SW480 (cell line): ENCODE data around the gene CHRM2.

Source experiments
- DNase-seq: peaks from one replicate; pipeline ENCODE4 v3.0.0-alpha.2; 2016; ENCODE audit warnings: low spot score

Gene CHRM2

DNA sequence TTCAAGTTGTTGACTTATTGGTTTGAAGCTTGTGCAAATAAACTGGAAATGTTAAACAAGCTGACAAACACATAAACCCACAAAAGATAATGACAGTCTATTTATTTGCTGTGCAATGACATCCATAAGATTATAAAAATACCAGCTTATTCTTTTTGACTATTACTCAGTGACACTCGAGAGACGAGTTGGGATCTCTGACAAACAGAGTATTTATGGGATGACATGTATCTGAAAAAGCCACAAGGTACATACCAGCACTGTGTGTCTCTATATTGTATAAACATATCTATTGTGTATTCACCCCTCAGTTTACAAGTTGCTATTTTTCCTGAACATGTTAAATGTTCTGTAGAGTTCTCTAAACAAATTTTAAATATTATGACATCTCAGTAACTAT lies 88.9 kb downstream of the CHRM2 start:
- DNase-seq = no peak

DNA sequence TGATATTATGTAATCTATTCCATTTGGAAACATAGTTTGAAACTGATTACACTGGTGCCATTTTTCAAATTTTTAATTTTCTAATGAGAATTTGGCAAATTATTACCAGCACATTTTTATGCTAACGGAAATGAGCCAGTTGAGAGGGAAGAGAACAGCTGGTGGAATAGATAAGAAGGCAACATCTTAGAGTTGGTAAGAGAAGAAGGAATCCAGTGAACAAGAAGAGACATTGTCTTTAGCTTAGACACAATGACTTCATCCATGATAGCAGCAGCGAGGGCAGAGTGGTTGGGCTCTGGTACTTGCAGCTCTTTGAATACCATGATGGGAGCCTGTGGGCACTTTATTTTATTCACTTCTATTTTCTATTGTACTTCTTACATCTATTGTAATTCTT lies 89.6 kb downstream of the CHRM2 start:
- DNase-seq = no peak

DNA sequence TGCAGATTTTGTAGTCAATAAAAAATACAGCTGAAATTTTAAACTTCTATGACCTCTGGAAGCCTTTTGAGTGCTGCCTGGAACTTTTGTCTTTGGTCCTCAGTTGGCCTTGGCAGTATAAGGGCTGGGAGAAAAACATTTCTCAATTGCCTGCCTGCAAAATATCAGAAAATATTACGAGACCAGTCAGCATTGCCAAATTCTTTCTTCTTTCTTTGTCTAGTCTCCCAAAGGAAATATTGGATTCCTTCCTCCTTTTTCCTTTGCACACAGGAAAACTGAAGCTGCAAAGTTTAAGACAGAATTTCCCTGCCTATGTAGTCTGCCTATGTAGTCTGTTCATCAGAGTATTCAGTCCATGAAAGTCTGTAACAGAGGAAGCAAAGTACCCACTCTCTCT lies 95.9 kb downstream of the CHRM2 start:
- DNase-seq = no peak

DNA sequence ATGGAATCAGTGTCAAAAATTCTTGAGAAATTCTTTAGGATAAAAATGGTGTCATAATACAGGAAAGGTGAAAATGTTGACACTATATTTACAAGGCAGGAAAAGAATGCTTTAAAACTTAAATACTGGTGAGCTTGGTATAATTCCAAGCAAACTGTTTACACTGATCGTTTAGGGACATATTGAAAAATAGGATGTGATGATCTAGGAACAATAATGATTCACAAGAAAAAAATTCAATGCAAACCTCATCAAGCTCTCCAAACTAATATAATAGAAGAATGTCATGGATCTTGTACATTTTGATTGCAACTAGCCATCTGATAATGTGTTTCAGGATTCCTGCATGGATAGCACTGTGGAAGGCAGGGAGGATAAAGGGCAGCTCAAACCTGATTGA lies 98.4 kb downstream of the CHRM2 start:
- DNase-seq = no peak

DNA sequence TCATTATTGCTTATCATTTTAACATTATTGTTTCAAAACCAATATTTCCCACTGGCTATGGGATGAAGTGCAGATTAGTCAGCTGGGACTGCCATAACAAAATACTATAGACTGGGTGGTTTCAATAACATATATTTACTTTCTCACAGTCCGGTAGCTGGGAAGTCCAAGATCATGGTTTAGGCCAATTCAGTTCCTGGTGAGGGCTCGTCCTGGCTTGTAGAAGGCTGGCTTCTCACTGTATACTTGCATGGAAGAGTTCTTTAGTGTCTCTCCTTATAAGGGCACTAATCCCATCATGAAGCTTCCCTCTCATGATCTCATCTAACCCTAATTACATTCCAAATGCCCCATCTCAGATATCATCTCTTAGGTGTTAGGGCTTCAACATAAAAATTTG lies 101.3 kb downstream of the CHRM2 start:
- no peak for DNase-seq

DNA sequence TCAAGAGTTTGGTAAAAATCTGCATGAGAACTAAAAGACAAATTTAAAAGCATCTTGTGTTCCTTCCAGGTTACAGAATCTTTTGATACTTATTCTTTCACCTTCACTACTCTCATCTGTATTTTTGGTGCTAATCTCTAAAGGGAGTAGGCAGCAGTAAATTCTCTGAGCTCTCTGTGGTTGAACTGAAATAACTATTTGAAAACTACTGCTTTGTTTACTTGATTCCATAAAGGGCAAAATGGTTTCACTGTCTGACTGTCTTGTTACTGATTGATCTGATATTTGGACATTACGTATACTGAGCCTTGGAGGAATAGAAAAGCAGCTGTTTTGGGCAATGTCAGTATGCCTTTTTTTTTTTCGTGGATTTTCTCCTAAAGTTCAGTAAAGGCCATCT lies 103.3 kb downstream of the CHRM2 start:
- DNase-seq = no peak

DNA sequence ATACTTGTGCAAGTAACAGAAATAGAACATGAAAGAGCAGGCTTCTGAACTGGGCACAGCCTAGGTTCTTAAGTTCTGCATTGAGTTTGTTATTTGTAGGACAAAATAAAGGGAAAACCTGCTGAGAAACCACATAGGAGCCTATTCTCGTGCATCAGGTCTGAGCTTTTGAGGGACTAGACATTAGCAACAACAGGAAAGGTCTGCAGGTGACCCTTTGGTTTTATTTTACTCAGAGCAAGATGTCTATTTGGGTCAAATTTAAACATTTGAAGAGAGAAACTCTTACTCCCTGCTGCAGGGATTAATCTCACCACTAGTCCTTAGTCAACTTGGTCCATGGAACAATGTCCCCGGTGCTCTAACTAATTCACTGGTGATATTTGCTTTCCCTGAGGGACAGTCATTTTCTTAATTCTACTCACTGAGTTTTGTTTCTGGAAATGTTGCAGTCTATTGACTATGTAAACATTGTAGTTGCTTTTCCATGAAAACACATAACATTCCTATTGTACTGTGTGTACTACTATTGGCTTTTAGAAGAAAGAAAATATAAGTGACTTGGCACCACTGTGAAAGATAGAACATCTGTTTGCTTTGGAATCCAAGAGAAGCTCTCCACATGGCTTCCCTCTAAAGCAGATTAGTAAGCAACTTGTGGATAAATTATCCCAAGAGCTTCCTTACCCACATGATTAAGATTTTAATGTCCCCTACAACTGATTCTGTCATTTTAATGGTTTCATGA lies 108.2 kb downstream of the CHRM2 start:
- no peak for DNase-seq

DNA sequence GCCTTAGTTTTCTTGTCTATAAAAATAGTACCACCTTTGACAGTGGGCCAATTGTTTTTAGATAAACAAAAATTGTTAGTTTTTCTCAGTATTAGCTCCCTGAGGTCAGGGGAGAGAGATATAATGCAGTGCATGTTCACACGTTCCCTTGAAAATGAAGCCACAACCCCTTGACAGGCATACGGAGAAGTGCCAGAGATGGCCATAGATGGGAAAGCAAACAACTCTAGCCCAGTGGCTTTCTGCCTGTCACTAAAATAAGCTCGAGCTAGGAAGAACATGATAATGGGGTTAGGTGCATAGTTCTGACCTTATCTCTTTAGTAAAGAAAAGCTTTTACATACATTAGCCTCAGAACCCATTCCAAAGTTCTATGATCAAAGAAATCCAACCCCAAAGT lies 124.9 kb downstream of the CHRM2 start:
- no peak for DNase-seq

DNA sequence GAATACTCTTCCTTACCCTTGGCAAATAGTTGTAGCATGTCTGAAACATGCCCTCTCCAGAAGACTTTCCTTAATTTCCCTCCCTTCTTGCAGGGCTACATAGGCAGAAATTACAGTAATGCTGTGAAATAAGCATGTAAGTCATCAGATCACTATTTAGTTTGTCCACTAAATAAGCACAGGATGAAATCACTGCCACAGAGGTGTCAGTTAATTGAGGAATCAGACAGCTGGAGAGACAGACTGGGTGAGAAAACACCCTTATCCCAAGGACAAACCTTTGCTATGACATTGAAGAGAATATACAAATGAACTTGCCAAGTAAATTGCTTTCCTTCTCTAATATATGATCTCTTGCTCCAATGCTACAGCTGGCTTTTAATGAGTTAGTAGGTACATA lies 129.3 kb downstream of the CHRM2 start:
- no peak for DNase-seq

DNA sequence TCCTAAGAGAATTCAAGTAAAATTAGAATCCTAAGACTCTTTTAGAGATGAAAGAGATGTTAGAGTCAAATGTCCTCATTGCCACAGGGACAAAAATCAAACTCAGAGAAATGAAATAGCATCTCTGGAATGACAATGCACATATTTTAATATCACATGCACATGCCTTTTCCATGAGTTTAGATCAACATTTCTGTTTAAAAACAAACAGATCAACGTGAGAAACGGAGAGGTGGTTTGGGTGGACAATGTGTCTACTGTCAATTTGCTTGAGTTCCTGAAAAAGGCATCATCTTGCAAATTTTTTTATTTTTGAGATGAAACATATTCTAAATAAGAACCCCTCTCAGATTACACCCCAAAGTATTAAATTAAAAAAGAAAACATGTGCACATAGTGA lies 130.0 kb downstream of the CHRM2 start:
- no peak for DNase-seq

DNA sequence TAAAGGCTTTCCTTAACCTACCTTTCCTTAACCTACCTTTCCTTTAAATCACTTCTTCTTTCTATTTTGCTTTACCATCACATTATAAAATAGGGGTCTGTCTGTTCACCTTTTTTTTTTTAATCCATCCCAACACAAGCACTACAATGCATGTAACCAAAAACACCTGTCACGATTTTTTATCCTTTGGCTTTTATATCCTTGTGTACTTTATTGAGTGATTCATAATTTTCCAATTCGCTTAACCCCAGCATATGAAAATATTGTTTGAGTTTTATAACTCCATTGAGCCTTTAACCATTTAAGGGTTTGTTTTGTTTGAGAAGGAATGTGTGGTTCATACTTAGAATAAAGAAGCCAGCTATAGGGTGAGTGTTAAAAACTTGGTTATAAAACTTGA lies 132.2 kb downstream of the CHRM2 start:
- DNase-seq = no peak

DNA sequence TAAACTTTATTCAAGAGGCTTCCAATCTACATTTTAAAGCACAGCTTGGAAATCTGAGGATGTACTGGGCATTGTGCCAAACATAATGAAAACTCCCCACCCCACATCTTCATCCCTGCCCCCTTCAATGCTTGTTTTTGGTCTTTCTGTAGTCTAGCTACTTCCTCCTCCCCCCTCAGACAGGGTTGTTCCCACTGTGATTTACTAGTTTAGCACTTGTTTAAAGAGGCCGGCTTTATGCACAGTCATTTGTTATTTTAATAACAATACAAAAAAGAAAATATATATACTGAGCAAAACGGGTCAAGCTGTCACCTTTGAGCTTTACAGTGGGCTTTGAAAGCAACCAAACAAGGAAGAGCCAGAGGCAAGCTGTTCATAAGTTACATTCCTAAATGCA lies 132.6 kb downstream of the CHRM2 start:
- DNase-seq = no peak

DNA sequence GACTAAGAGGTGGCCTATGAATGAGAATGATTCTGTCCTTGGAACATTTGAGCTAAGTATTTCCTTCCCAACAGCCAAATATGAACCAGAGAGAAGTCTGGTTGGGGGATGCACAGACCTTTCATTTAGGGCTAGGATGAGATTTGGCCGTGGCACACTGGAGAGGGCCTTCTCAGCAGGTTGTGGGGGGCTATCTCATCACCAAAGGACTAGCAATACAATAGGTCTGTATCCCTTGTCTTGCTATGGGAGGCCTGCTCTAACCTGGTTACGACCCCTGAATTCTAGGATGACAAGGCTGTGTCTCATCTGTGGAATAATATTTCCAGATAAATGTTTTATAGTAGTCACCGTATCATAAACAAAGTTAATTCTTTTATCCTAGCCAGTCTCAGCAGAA lies 133.0 kb downstream of the CHRM2 start:
- no peak for DNase-seq

DNA sequence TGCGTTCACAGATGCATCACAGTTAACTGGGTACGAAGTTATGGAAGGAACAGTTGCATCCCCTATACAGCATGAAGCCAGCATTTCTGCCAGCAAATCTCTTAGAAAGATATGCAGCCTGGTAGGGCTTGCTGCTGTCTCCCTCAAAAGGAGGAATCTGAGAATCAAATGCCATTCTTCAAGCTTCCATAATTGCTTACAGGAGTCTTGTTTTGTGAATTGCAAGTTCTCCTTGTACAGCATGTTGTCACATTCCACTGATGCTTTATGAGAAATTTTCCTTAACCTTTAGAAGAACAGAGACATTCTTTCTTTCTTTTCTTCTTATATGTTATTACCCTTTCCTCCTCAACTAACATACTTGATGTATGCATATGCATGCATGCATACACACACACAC lies 134.6 kb downstream of the CHRM2 start:
- DNase-seq = no peak

DNA sequence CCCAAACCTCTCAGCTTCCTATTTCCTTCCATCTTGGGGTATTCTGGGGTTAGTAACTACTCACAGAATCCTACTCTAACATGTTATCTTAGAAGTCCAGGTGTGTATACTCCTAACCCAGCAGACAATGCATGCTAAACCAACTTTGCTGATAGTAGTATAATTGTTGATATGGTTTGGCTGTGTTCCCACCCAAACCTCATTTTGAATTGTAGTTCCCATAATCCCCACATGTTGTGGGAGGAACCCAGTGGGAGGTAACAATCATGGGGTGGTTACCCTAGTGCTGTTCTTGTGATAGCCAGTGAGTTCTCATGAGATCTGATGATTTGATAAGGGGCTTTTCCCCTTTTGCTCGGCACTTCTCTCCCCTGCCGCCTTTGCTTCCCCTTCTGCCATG lies 135.1 kb downstream of the CHRM2 start:
- DNase-seq = no peak

DNA sequence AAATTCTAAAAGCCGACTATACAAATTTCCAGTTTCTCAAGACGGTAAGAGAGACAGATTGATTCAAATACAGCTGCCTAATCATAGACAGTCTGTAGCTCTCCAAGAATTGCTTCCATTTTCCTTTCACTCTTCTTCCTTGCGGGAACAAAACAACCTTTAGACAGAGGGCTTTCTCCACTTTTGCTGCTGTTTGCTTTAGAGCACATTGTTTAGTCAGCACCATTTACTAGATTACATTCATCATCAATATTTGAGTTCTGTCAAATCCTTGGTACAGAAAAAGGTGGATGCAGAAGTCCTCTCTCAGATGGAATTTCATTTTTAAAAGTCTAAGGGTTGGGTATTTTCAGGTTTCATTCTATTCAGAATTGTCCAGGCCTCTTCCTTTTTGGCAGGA lies 137.4 kb downstream of the CHRM2 start:
- no peak for DNase-seq

DNA sequence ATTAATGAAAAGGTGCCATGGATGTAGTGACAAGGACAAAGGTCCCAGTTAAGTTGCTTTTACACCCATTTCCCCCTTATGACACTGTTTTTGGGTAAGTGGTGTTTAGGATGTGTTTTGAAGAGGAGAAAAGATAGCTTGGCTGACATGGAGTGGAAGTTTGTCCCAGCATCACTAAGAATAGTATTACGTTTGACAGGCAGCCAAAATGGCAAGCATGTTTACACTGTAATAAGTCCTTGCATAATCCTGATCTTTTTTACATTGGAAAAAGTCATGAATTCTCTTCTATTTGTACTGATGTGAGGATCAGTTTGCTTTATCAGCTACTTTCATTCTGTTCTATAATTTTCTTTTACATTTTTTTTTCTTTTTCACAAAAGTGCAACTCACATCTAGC lies 137.8 kb downstream of the CHRM2 start:
- no peak for DNase-seq

DNA sequence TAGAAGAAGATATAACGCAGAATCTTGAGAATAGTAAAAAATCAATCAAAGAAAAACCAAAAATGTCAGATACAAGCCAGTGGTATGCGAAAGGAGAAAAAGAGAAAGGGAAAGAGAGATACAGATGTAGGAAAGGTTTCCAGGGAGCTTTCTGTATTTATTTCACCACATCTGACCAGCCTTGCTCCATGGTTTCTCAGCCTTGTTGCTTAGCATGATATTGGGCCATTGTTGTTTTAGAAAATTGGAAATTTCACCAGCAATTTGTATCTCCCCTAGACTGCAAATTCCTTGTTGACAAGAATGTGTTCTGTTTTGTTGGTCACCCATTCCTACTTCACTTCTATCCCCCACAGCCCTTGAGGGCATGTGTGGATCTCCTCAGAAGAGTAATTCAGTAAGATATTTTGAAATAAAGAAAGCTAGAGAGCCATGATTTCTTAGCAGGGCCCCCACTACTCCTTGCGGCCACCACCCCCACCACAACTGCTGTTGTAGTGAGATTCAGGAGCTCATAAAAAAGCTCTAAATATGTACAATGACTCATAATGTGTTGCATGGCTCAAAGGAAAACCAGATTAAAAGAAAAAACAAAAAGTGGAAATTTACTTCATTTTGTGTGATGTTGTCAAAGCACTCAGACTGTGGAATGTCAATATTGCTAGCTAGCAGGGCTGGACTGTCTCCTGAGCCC lies 138.7 kb downstream of the CHRM2 start:
- no peak for DNase-seq

DNA sequence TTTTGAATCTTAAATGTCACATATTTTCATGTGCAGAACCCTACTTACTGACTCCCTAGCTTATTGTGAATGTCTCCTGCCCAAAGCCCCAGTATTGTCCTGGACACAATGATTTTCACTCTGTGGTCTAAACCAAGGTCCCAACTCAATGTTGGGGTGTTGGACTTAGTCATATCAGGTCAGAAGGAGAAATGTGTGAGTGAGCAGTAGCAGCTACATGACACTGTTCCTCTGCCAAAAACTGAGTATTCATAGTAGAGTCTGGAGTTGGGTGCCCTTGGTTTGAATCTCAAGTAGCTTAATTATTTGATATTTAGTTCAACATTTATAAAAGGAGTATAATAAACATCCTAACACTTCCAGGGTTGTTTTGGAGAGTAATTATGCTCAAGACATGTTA lies 141.0 kb downstream of the CHRM2 start:
- DNase-seq = no peak

DNA sequence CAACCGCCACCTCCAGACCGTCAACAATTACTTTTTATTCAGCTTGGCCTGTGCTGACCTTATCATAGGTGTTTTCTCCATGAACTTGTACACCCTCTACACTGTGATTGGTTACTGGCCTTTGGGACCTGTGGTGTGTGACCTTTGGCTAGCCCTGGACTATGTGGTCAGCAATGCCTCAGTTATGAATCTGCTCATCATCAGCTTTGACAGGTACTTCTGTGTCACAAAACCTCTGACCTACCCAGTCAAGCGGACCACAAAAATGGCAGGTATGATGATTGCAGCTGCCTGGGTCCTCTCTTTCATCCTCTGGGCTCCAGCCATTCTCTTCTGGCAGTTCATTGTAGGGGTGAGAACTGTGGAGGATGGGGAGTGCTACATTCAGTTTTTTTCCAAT lies 146.6 kb downstream of the CHRM2 start:
- peak; percentile 1 for DNase-seq

DNA sequence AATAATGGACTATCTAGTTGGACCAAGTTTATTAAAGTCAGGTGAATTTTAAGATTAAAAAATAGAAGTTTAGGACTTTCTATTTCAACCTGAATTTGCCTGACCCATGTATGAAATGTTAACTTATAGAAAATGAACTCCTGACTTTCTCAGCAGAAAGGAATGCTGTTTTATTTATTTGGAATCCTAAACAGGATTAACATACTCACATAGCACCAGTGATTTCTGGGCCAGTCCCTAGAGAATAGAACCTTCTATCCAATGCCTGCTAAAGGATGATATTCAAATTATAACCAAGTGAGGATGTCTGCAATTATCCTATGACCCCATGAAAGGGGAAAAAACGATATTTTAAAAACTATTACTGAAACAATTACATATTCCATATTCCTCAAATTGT lies 148.8 kb downstream of the CHRM2 start:
- no peak for DNase-seq

DNA sequence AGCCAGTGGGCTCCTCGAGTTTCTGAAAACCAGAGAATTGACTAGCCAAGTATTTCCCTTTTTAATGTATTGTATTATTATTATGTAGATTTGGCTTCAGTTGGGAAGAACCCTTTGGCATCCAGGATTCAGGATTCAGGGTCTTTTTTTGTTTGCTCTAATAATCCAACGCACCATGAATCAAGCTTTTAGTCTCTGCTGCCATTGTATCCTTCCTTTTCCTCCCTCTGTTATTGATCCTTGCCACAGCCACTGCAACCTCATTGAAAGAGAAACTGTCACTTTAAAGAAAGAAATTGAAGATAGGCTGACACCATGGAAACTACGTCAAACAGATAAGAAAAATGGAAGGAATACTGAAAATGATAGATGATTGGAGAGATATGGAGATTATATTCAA lies 150.0 kb downstream of the CHRM2 start:
- DNase-seq = no peak

DNA sequence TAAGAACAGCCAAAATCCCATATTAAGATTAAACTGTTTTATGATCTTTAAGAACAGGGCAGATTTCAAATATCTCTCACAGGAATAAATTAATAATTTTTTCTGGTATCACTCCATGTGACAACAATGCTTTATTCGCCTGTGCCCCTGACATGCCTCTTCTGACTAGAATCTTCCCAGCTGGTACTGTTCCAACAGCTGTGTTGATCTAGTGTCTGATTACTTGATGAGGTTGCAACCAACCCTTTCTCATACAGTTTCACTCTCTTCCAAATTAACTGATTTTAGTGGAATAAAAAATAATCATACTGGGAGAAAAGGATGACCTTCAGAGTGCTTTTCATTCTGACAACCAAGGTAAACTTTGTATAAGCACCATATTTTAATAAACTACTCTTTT lies 151.9 kb downstream of the CHRM2 start:
- DNase-seq = no peak
